Liver (tissue), 9 donors: ENCODE data around the gene SFN. TPM values are rescaled to one million over a fixed set of nuclear protein-coding genes. Genes with fewer than 3 reads are reported as not detected.
"Not testable (repeated sequence)": the region's sequence is repeated elsewhere in the genome, so short reads cannot be mapped to it uniquely, and the experiment has no call there.

Source experiments
- DNase-seq: peaks from one replicate; pipeline ENCODE4 v3.0.0-alpha.2; 2017; ENCODE audit warnings: low spot score
- H3K27ac ChIP-seq, 2 donors: one replicate each; pipeline ENCODE4 v1.7.0; 2013; ENCODE audit warnings: inconsistent platforms in 2 of 2, low read length in 2 of 2, control low read depth in 1 of 2, low read depth in 1 of 2, mild to moderate bottlenecking in 1 of 2
- H3K27me3 ChIP-seq, 4 donors: one replicate each; pipeline versions ENCODE4 v1.6.1 to v1.7.0; 2013; ENCODE audit warnings: low read length in 3 of 4, inconsistent platforms in 1 of 4, mild to moderate bottlenecking in 1 of 4, moderate library complexity in 1 of 4; ENCODE audit not compliant: control insufficient read depth in 4 of 4, insufficient read depth in 4 of 4
- H3K36me3 ChIP-seq, 4 donors: one replicate each; pipeline versions ENCODE4 v1.6.1 to v1.7.0; 2013; ENCODE audit warnings: low read length in 3 of 4, mild to moderate bottlenecking in 3 of 4, low read depth in 1 of 4, moderate library complexity in 1 of 4; ENCODE audit not compliant: control insufficient read depth in 4 of 4, insufficient read depth in 3 of 4
- H3K4me1 ChIP-seq, 4 donors: one replicate each; pipeline versions ENCODE4 v1.6.1 to v1.7.0; 2013; ENCODE audit warnings: low read length in 3 of 4, mild to moderate bottlenecking in 3 of 4, moderate library complexity in 1 of 4; ENCODE audit not compliant: control insufficient read depth in 4 of 4, insufficient read depth in 4 of 4
- H3K4me3 ChIP-seq, 3 donors: one replicate each; pipeline versions ENCODE4 v1.6.1 to v1.7.0; 2013; ENCODE audit warnings: low read length in 3 of 3, control low read depth in 1 of 3, low read depth in 1 of 3, mild to moderate bottlenecking in 1 of 3
- H3K9ac ChIP-seq, 2 donors: one replicate each; pipeline ENCODE4 v1.7.0; 2013; ENCODE audit warnings: low read length in 2 of 2, mild to moderate bottlenecking in 2 of 2, moderate library complexity in 2 of 2, control low read depth in 1 of 2, low read depth in 1 of 2
- H3K9me3 ChIP-seq, 4 donors: one replicate each; pipeline versions ENCODE4 v1.6.1 to v1.7.0; 2013; ENCODE audit warnings: low read length in 3 of 4; ENCODE audit not compliant: control insufficient read depth in 4 of 4
- ATF3 ChIP-seq: IDR thresholded peaks from 2 replicates; pipeline ENCODE4 v1.6.1; 2016; ENCODE audit warnings: antibody characterized with exemption
- CTCF ChIP-seq: fragments of 150-350 bp; IDR thresholded peaks from 2 replicates; pipeline ENCODE4 v1.5.1; 2017; ENCODE audit warnings: improper control_type of control experiment, low read depth, low read length; ENCODE audit not compliant: missing input control
- EGR1 ChIP-seq, 2 donors: IDR thresholded peaks; 2 replicates each; pipeline ENCODE4 v1.6.1; 2016 to 2018; ENCODE audit warnings: antibody characterized with exemption in 2 of 2, low read depth in 2 of 2
- FOXA1 ChIP-seq: IDR thresholded peaks from 2 replicates; pipeline ENCODE4 v1.6.1; 2016; ENCODE audit warnings: antibody characterized with exemption
- FOXA2 ChIP-seq: IDR thresholded peaks from 2 replicates; pipeline ENCODE4 v1.6.1; 2016; ENCODE audit warnings: antibody characterized with exemption
- GABPA ChIP-seq, 2 donors: IDR thresholded peaks in 1 of 2; conservative IDR thresholded peaks in 1 of 2; 2 replicates each; pipeline ENCODE4 v1.6.1; 2016; ENCODE audit warnings: antibody characterized with exemption in 2 of 2, mild to moderate bottlenecking in 1 of 2, moderate library complexity in 1 of 2
- HNF4A ChIP-seq, 2 donors: conservative IDR thresholded peaks; 2 replicates each; pipeline ENCODE4 v1.6.1; 2016; ENCODE audit warnings: antibody characterized with exemption in 2 of 2, mild to moderate bottlenecking in 2 of 2
- HNF4G ChIP-seq: IDR thresholded peaks from 2 replicates; pipeline ENCODE4 v1.6.1; 2016; ENCODE audit warnings: antibody characterized with exemption
- JUND ChIP-seq, 2 donors: IDR thresholded peaks; 2 replicates each; pipeline ENCODE4 v1.6.1; 2016; ENCODE audit warnings: antibody characterized with exemption in 2 of 2
- MAX ChIP-seq: IDR thresholded peaks from 2 replicates; pipeline ENCODE4 v1.6.1; 2016; ENCODE audit warnings: antibody characterized with exemption
- NR2F2 ChIP-seq: IDR thresholded peaks from 2 replicates; pipeline ENCODE4 v1.6.1; 2016; ENCODE audit warnings: antibody characterized with exemption
- RAD21 ChIP-seq, 2 donors: IDR thresholded peaks; 2 replicates each; pipeline ENCODE4 v1.6.1; 2016; ENCODE audit warnings: antibody characterized with exemption in 2 of 2, mild to moderate bottlenecking in 2 of 2
- REST ChIP-seq: IDR thresholded peaks from 2 replicates; pipeline ENCODE4 v1.6.1; 2016; ENCODE audit warnings: antibody characterized with exemption, mild to moderate bottlenecking
- RXRA ChIP-seq, 2 donors: IDR thresholded peaks; 2 replicates each; pipeline ENCODE4 v1.6.1; 2017 to 2018; ENCODE audit warnings: antibody characterized with exemption in 2 of 2, mild to moderate bottlenecking in 1 of 2
- SP1 ChIP-seq: IDR thresholded peaks from 2 replicates; pipeline ENCODE4 v1.6.1; 2018; ENCODE audit warnings: antibody characterized with exemption, mild to moderate bottlenecking
- TAF1 ChIP-seq: conservative IDR thresholded peaks from 2 replicates; pipeline ENCODE4 v1.6.1; 2016; ENCODE audit warnings: antibody characterized with exemption, mild to moderate bottlenecking
- YY1 ChIP-seq: IDR thresholded peaks from 2 replicates; pipeline ENCODE4 v1.6.1; 2016; ENCODE audit warnings: antibody characterized with exemption, mild to moderate bottlenecking
- ZBTB33 ChIP-seq: IDR thresholded peaks from 2 replicates; pipeline ENCODE4 v1.6.1; 2016; ENCODE audit warnings: antibody characterized with exemption
- WGBS: extraction: QIAGEN DNeasy Blood & Tissue Kit; methylation state at CpG from one replicate; pipeline ENCODE4 v1.1.7; 2013; 5-methylcytosine and 5-hydroxymethylcytosine counted together
- polyA plus RNA-seq, 2 donors: library from polyadenylated mRNA; stranded (reverse) in 1 of 2; unstranded in 1 of 2; fragments of 200-250 nt in 1 of 2; fragments of >200 nt in 1 of 2; fragmentation: Nextera tagmentation in 1 of 2; extraction: Ambion mirVana in 1 of 2; gene quantifications; one replicate each; pipeline versions ENCODE4 v1.2.1 to v1.2.3, GENCODE V29; 2013 to 2015
- total RNA-seq, 2 donors: library from RNA; depleted of rRNA; stranded (reverse); fragments of >200 nt; gene quantifications; one replicate each; pipeline ENCODE4 v1.2.3, GENCODE V29; 2014
- donor health status: healthy.
- donor health status: healthy.
- donor health status: healthy.
- donor health status: healthy.
- donor health status: healthy.

The SFN gene
- total and polyA plus RNA-seq, 4 donors, result 0.17 to 0.69 TPM; not detected in 2

GRCh38 chr1:26832249-26832960 lies 30.5 kb upstream of the SFN start:
- H3K27ac ChIP-seq, result peak overlapping the region; percentile 83 to 93
- 80% methylated on average over 16 of the region's 16 CpGs for WGBS
- no peaks in the 10 kb centered on the region for H3K27me3 ChIP-seq
- peaks cover 3 to 26% (median 16%) of the 10 kb centered on the region in 4 donors for H3K36me3 ChIP-seq
- TF ChIP-seq MAX, result no peak
- TF ChIP-seq ATF3, result no peak
- peaks cover 10 to 52% (median 39%) of the 10 kb centered on the region in 4 donors for H3K4me1 ChIP-seq
- peak overlapping the region in 1 of 2 donors; percentile 33 for H3K9ac ChIP-seq
- DNase-seq, result no peak
- H3K4me3 ChIP-seq, result no peak overlapping the region
- no peaks in the 10 kb centered on the region for H3K9me3 ChIP-seq

GRCh38 chr1:26833432-26834405 lies 29.2 kb upstream of the SFN start:
- peaks cover 5 to 41% (median 27%) of the 10 kb centered on the region in 4 donors for H3K4me1 ChIP-seq
- peak overlapping the region; percentile 53 to 83 for H3K27ac ChIP-seq
- no peaks in the 10 kb centered on the region for H3K9me3 ChIP-seq
- DNase-seq, result no peak
- peak overlapping the region in 1 of 2 donors; percentile 29 for H3K9ac ChIP-seq
- H3K27me3 ChIP-seq, result no peaks in the 10 kb centered on the region
- no peak overlapping the region for H3K4me3 ChIP-seq
- 86% methylated on average over 23 of the region's 23 CpGs for WGBS
- H3K36me3 ChIP-seq, result peaks cover 3 to 32% (median 18%) of the 10 kb centered on the region in 4 donors
- TF ChIP-seq JUND (IDR thresholded peaks at IDR 0.05) (no peak), NR2F2 (no peak), RXRA (IDR thresholded peaks at IDR 0.05) (no peak), FOXA1 (no peak), ZBTB33 (no peak), TAF1 (no peak), CTCF (no peak), HNF4A (conservative IDR thresholded peaks at IDR 0.05) (no peak), REST (no peak), SP1 (no peak), YY1 (no peak), MAX (no peak), HNF4G (no peak), RAD21 (IDR thresholded peaks at IDR 0.05) (no peak), GABPA (IDR thresholded peaks at IDR 0.05 in 1 of 2, conservative IDR thresholded peaks at IDR 0.05 in 1 of 2) (no peak), FOXA2 (no peak), EGR1 (IDR thresholded peaks at IDR 0.05; ENCODE audit: low read depth in 2 of 2) (no peak), ATF3 (no peak)

GRCh38 chr1:26837665-26838064 lies 25.3 kb upstream of the SFN start:
- 94% methylated on average over 5 of the region's 5 CpGs for WGBS
- H3K4me3 ChIP-seq, H3K27ac ChIP-seq, H3K9me3 ChIP-seq, H3K27me3 ChIP-seq, H3K9ac ChIP-seq, H3K4me1 ChIP-seq, DNase-seq: not testable (repeated sequence)
- peaks cover 5 to 57% (median 29%) of the 10 kb centered on the region in 4 donors for H3K36me3 ChIP-seq
